Measurements from ENCODE around the gene FAM162B.
"Not testable (repeated sequence)": the region's sequence is repeated elsewhere in the genome, so short reads cannot be mapped to it uniquely, and the experiment has no call there.

Gene FAM162B

DNA sequence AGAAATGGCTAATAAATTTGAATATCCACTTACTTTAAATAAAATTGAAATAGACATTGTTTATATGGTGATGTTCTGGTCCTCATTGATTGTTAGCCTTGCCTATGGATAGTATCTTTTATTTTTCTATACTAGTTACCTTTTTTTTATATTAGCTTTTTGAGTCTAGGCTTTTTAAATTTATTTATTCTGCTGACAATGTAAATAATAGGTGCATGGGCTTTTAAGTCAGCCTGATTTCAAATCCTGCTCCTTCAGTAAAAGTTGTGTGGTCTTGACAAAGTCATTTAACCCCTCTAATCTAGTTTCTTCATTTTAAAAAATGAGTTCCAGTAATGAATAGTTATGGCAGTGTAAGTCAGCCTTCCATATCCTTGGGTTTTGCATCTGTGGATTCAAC lies 38.6 kb downstream of the FAM162B start:
- DNase-seq (ENCODE audit: low spot score), result no peak
- TF ChIP-seq CTCF (IDR thresholded peaks at IDR 0.05; ENCODE audit: extremely low read depth, missing control alignments), result no peak

GRCh38 chr6:116714761-116715160 lies 50.8 kb downstream of the FAM162B start:
- TF ChIP-seq CTCF (IDR thresholded peaks at IDR 0.05; ENCODE audit: extremely low read depth, missing control alignments), result no peak
- no peak for DNase-seq (ENCODE audit: low spot score)

DNA sequence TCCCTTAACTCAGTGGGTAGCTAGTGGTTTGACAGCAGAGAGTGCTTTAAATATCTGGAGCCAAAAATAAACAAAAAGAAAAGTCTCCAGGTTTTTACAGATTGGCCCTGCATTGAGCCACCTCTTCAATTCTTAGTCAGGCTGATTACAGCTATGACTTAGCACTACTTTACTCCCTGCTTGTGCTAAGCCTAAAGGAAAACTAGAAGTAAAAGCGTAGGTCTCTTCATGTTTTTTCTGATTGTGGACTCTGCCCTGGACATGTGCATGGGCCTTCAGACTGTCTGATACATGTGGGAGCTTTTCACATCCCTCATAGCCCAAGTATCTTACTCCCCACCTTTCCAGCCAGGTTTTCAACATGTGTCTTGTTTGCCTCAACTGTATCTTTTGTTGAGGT lies 51.2 kb downstream of the FAM162B start:
- DNase-seq (ENCODE audit: low spot score), result no peak
- no peak for TF ChIP-seq CTCF (IDR thresholded peaks at IDR 0.05; ENCODE audit: extremely low read depth, missing control alignments)

GRCh38 chr6:116705917-116706316 lies 59.6 kb downstream of the FAM162B start:
- no peak for DNase-seq (ENCODE audit: low spot score)

GRCh38 chr6:116703888-116704287 lies 61.6 kb downstream of the FAM162B start:
- DNase-seq (ENCODE audit: low spot score), result not testable (repeated sequence)

More at GRCh38 chr6:116705917-116706316, 59.6 kb downstream of the FAM162B start:
- TF ChIP-seq CTCF (IDR thresholded peaks at IDR 0.05; ENCODE audit: extremely low read depth, missing control alignments), result no peak
